ENCODE measurements around the gene TBX5.

TBX5 gene

GRCh38 chr12:114405519-114406271, at the start of gene TBX5:
TSS of gene TBX5 (minus strand) at chr12:114406144. CDS start at chr12:114403898, 2,246 bp downstream.
- no peak for DNase-seq

- no peak for DNase-seq
Measured at GRCh38 chr12:114451657-114452056, 45.7 kb upstream of the TBX5 start.

DNA sequence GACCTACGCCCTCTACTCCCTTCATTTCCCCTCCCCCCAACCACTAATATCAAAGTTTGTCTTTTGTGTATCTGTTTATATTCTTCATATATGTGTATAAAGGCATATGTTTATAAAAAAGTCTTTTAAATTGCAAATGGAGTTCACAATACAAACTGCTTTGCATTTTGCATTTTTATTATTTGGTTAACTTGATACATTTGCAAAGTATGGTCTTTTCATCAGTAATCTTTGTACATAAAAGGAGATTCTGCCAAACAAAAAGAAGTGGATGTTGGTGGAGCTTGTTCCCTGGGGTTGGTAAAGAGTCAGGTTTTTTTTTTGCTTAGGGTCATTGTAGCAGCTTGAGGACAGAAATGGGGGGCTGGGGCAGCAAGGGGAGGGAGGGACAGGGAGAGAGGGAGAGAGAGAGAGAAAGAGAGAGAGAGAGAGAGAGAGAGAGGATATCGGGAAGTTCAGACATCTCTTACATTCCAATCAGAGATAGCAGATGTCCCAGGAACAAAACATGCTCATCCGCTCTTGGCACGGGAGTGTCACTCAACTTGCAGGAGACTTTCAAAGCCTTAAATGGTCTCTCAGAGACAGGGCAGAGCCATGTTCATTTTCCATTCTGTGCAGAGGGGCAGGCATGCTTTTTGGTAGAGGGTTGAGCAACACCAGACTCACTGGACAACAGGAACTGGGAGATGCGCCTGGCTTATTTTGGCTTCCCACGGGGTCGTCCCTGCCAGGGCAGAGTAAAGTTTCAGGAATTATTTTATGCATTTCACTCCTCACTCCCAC, 44.8 kb upstream of the TBX5 start:
- DNase-seq: no peak

- no peak for DNase-seq
Measured at GRCh38 chr12:114450019-114450418, 44.1 kb upstream of the TBX5 start.

GRCh38 chr12:114448618-114448933, 42.6 kb upstream of the TBX5 start:
- no peak for DNase-seq

DNA sequence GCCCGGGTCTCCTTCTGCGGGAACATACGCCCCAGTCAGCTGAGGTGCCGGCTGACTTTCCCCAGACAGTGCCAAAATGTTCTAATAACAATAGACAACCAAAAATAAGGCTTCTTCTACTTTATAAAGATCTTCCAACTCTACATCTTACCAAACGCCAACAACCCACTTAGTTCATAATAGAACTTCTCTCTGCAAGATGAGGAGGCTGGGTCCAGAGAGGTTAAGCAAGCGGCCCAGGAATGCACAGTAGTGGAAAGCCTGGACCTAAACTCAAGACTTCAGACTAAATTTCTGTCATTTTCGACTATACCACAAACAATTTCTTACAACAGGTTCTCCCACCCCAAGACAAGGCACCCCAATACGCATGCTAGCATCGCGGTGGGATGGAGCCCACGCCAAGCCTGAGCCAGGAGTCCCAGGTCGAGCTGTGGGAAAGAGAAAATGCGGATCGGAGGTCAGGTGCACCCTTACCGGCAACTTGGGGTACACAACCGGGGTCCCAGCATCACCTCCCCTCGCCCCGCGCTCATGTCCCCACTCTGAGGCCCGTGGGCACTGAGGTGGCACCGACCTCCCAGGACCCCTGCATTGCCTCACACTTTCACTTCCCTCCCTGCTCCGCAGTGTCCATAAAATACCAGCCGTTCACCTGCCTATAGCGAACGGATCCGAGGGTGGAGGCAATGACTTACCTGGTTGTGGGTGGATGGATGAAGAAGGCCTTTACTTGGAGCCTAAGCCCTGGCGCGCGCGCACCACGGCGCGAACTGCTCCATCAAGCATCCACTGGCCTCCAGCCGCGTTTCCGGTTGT, 42.1 kb upstream of the TBX5 start:
- no peak for DNase-seq

- DNase-seq: no peak
Measured at GRCh38 chr12:114447274-114447716, 41.4 kb upstream of the TBX5 start.

- no peak for DNase-seq
Measured at GRCh38 chr12:114445401-114446323, 39.7 kb upstream of the TBX5 start.

DNA sequence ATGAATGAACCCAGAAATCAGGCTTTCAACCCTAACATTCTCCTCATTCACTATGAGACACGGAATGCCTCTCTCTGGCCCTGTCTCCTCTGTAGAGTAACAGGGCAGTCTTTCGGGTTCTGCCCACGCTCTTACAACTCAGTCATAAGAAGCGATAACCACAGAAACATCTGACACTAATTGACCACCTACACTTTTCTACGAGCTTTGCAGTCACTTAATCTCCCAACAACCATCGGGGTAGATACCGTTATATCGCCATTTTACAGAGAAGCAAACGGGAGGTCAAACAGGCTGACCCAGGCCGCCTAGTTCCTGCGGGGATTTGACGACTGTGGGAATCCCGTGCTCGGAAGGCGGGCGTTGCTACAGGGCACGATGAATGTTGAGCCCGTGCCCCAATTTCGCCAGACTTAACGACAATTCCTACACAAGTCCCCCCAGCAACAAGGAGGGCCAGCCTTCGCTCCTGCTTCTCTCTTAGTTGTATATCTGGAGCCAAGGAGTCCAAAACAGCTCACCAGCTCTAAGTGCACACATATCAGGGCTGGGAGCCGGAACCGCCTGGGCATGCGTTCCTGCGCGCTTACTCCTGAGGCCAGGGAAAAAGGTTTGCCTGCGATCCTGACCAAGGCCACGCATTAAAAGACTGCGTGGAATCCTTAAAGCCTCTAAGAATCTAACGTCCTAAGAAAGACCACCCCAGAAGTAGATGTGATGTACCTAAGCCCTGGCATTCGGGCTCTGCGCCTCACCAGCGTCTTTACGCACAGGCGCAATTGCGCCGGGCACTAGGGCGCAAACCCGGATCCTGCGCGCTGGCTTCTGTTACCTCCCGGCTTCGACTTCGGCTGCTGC, 38.7 kb upstream of the TBX5 start:
- no peak for DNase-seq

DNA sequence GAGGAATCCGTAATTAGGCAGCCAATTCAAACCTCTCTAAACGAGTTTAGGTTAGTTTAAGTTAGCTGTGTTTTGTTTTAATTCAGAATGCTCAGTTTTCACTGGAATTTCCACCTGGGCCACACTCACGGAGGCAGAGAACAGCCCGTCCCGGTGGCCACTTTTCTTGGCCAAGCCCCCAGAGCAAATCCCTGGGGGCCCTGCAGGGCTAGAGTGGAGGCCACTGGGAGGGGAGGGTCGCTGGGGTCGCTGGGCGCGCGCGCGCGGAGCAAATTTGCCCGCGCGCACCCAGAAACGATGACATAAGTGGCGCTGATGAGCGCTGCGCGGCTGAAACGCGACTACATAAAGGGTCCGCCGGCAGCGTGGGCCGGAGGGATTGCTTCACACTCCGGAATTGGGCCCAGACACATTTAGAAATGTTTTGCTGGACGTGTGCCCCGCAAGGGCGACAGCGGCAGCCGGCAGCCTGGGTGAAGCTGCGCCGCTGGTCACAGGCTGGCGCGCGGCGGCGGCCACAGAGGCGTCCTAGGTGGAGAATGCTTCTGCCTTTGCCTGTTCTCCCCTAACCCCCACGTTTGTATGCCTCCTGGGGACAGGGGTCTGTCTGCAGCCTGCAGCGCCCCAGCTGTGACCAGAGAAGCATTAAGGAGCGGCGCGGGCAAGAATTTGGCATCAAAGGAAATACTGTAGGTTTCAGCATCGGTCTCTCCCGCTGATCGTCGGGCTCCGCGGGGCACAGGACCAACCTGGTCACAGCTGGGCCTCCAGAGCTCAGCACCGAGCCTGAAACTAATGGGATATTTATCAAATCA, 37.9 kb upstream of the TBX5 start:
- no peak for DNase-seq

DNA sequence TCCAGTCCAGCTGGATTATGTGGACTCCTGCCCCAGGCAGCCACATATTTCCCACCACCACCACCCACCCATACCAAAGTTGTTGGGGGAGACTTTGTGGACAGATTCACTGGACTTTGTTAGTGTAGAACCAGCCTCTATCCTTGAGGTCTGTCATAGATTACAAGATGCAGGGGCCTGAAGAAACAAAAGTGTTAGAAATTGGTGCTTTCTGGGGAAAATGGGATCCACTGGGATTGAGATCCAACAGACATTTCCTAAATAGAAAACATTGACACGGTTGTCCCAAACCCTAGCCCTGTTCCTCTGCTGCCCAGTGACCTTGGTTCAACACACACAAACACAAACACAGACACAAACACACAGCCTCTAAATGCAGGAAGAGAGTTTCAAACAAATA, 36.6 kb upstream of the TBX5 start:
- no peak for DNase-seq

GRCh38 chr12:114441545-114441944, 35.6 kb upstream of the TBX5 start:
- no peak for DNase-seq

GRCh38 chr12:114441039-114441383, 35.1 kb upstream of the TBX5 start:
- no peak for DNase-seq

- no peak for DNase-seq
Measured at GRCh38 chr12:114440270-114441038, 34.5 kb upstream of the TBX5 start.

- DNase-seq: no peak
Measured at GRCh38 chr12:114439817-114440216, 33.9 kb upstream of the TBX5 start.

GRCh38 chr12:114439261-114439683, 33.3 kb upstream of the TBX5 start:
- DNase-seq: no peak

DNA sequence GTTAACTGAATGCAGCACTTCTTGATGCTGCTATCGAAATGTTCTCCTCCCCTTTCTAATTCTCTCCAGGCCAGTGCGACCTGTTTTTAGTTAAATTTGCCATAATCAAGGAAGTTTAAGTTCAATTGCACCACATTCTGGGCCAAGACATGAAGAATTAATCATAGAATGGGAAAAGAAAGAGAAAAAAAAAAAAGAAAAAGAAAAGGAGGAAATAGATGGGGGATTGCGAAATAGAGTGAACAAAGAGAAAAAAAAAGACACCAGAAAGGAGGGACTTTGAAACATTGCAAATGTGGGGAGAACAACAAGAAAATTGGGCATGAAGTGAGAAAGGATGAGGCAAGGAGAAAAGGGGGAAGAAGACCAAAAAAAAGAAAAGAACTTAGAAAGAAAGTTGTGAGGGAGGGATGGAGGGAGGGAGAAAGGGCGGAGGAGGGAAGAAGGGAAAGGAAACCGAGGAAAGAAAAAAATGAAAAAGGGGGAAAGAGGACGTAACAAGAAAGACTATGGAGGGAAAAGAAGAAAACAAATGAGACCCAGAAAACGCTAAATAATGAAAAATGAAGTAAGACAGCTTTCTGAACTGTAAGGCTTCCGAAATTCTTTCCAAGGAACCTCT, 32.8 kb upstream of the TBX5 start:
- DNase-seq: no peak

DNA sequence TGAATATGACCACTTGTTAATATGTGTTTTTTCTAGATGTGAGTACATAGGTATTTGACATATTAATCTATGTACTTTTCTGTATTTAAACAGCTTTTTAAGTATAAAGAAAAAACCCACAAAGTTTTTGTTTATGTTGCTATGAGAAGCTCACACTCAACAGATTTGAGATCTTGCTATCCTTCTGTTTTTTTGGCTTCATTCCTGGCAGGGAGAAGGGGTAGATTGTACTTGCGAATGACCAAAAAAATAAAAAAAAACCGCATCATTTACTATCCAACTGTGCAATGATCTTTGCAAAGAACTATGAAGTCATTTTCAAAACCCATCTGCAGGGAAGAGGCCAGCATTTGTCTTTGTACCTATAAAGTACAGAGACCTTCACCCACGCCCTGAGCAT, 28.4 kb upstream of the TBX5 start:
- no peak for DNase-seq

DNA sequence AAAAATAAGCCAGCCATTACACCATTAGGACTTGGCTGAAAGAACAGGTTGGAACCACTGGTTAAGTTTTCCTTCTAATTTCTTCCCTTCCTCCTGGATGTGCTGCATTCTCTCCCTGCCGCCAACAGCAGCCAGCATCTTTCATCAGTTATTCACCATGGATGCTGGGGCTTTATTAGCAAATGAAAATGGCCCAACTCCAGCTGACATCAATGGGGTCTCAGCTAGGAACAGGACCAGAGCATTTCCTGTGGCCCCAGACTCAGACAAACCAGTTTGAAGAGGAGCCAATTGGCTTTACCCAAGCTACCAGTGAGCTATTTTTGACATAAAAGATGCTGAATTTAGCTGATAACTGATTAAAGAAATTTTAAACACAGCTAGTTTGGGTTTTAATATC, 26.0 kb upstream of the TBX5 start:
- no peak for DNase-seq

Data from activated effector memory CD4-positive, alpha-beta T cell treated with Interleukin-2 at 50 U/mL for 16 hours (primary cell).